ENCODE data around the gene MAB21L2. TPM values are rescaled to one million over a fixed set of nuclear protein-coding genes. Genes with fewer than 3 reads are reported as not detected.

MAB21L2 gene
- total and polyA plus RNA-seq, 2 experiments from 2014 or later: not detected

DNA sequence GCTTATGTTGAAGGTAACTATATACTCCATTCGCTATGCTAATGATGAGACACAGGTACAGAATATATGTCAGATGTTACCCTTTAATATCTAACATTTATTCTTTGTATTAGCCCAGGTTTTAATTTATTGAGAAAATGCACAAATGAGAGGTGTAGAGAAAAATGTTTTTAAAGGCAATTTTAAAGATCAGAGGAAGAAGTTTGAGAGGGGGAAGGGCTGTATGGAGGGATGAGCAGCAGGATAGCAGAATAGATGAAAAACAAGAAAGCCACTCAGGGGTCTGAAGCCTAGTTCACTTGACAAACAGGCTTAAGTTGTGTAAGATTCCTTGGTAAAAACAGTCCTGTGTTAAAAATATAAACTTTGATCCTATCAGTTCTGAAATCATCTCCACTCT is 3.7 kb downstream of the MAB21L2 start:
- no peak overlapping the region for H3K4me3 ChIP-seq
- no peaks in the 10 kb centered on the region for H4K20me1 ChIP-seq (ENCODE audit: insufficient read depth)
- H3K27me3 ChIP-seq (replicated peaks; ENCODE audit: insufficient read depth): no peaks in the 10 kb centered on the region
- H3K27ac ChIP-seq: no peak overlapping the region
- no peaks in the 10 kb centered on the region for H3K79me2 ChIP-seq (ENCODE audit: insufficient read depth)
- no peak for TF ChIP-seq EZH2phosphoT487 (IDR thresholded peaks at IDR 0.05; ENCODE audit: insufficient read depth, low read depth)
- TF ChIP-seq EZH2 (IDR thresholded peaks at IDR 0.05; ENCODE audit: insufficient read depth, poor library complexity, severe bottlenecking): no peak
- no peak overlapping the region for H3K9ac ChIP-seq
- no peak overlapping the region for H2AFZ ChIP-seq
- in situ Hi-C loops (cut with MboI): loop anchor here (25.0 kb wide), 1 partner anchor 598 kb away; no protein-coding TSS in a partner anchor
- H3K4me2 ChIP-seq (ENCODE audit: unreplicated experiment): no peak overlapping the region
- H3K4me1 ChIP-seq (ENCODE audit: insufficient read depth): no peaks in the 10 kb centered on the region
- H3F3A ChIP-seq (ENCODE audit: insufficient read depth): no peaks in the 10 kb centered on the region
- WGBS, 2 experiments (ENCODE audit: low coverage in 1 of 2, low lambda C conversion rate in 2 of 2, missing lambda C conversion rate in 2 of 2): 96 to 100% methylated on average over 1 of the region's 1 CpG
- H3K9me3 ChIP-seq (ENCODE audit: low read depth): no peaks in the 10 kb centered on the region
- no peak for DNase-seq
- H3K9me2 ChIP-seq (ENCODE audit: insufficient read depth): no peaks in the 10 kb centered on the region
- no peaks in the 10 kb centered on the region for H3K36me3 ChIP-seq (ENCODE audit: low read depth)

DNA sequence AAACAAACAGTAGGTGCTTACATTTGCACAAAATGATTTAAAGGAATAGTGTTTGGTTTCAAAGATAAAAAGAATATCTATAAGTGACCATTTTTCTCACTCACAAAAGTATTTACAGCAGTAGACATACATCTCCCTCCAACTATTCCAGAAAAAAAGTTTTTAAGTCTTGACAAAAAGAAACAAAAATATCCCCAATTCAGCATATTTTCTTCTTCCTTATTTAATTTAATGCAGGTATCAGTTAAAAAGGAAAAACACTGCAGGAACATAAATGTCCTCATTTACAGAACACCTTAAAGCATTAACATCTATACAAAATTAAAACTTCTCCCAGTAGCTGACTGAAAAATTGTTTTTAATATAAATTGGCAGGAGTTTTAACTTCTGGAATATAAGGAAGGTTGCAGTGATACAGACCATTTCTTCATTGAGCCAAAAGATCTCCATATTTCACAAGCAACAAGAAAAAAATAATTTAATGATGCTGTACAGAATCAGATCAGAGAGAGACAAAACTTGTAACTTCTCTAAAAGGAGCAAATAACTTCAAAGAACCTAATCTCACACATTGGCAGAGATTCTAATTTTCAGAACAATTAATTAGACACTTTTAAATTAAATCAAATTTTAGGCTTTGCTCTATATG is 4.3 kb downstream of the MAB21L2 start:
- Histone ChIP-seq H3K27ac (no peak overlapping the region), H2AFZ (no peak overlapping the region), H3F3A (ENCODE audit: insufficient read depth) (no peaks in the 10 kb centered on the region), H3K4me1 (ENCODE audit: insufficient read depth) (no peaks in the 10 kb centered on the region), H3K9ac (no peak overlapping the region), H3K9me3 (ENCODE audit: low read depth) (no peaks in the 10 kb centered on the region), H3K79me2 (ENCODE audit: insufficient read depth) (no peaks in the 10 kb centered on the region), H3K4me3 (no peak overlapping the region), H4K20me1 (ENCODE audit: insufficient read depth) (no peaks in the 10 kb centered on the region), H3K36me3 (ENCODE audit: low read depth) (no peaks in the 10 kb centered on the region), H3K9me2 (ENCODE audit: insufficient read depth) (no peaks in the 10 kb centered on the region), H3K27me3 (replicated peaks; ENCODE audit: insufficient read depth) (no peaks in the 10 kb centered on the region), H3K4me2 (ENCODE audit: unreplicated experiment) (no peak overlapping the region)
- in situ Hi-C loops (cut with MboI): loop anchor here (25.0 kb wide), 1 partner anchor 599 kb away; no protein-coding TSS in a partner anchor
- TF ChIP-seq EZH2 (IDR thresholded peaks at IDR 0.05; ENCODE audit: insufficient read depth, poor library complexity, severe bottlenecking): no peak
- DNase-seq: no peak

GRCh38 chr4:150588316-150588715 is 6.4 kb downstream of the MAB21L2 start:
- Histone ChIP-seq H3K79me2 (ENCODE audit: insufficient read depth) (no peaks in the 10 kb centered on the region), H3F3A (ENCODE audit: insufficient read depth) (no peaks in the 10 kb centered on the region), H3K9me3 (ENCODE audit: low read depth) (no peaks in the 10 kb centered on the region), H3K4me1 (ENCODE audit: insufficient read depth) (no peaks in the 10 kb centered on the region), H2AFZ (no peak overlapping the region), H4K20me1 (ENCODE audit: insufficient read depth) (no peaks in the 10 kb centered on the region), H3K4me2 (ENCODE audit: unreplicated experiment) (no peak overlapping the region), H3K27me3 (replicated peaks; ENCODE audit: insufficient read depth) (no peaks in the 10 kb centered on the region), H3K9ac (no peak overlapping the region), H3K4me3 (no peak overlapping the region), H3K27ac (no peak overlapping the region), H3K36me3 (ENCODE audit: low read depth) (no peaks in the 10 kb centered on the region), H3K9me2 (ENCODE audit: insufficient read depth) (no peaks in the 10 kb centered on the region)
- no peak for DNase-seq
- WGBS, 2 experiments (ENCODE audit: low coverage in 1 of 2, low lambda C conversion rate in 2 of 2, missing lambda C conversion rate in 2 of 2): 100% methylated on average over 1 of the region's 1 CpG
- TF ChIP-seq EZH2 (IDR thresholded peaks at IDR 0.05; ENCODE audit: insufficient read depth, poor library complexity, severe bottlenecking) (no peak), EZH2phosphoT487 (IDR thresholded peaks at IDR 0.05; ENCODE audit: insufficient read depth, low read depth) (no peak)
- in situ Hi-C loops (cut with MboI): loop anchor here (25.0 kb wide), 1 partner anchor 601 kb away; no protein-coding TSS in a partner anchor

DNA sequence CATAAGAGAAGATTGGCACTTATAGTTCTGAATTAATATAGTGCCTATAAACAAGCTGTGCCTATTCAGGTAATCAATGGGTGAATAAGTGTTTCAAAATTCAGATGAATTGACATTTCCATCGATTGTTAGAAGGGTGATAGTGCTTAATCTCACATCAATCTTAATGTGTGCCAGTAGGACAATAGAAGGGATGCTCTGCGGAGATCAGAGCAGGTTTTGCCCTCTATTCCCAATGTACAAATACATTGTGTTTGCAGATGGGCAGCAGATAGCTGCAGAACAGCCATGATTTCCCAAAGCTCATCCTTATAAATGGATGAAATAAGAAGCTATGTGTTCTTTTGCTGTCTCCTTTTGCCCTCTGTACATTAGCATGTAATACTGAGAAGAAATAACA is 7.2 kb downstream of the MAB21L2 start:
- no peak overlapping the region for H3K4me2 ChIP-seq (ENCODE audit: unreplicated experiment)

More for the DNA sequence above, 7.2 kb downstream of the MAB21L2 start:
- no peaks in the 10 kb centered on the region for H4K20me1 ChIP-seq (ENCODE audit: insufficient read depth)
- H2AFZ ChIP-seq: no peak overlapping the region
- H3K4me3 ChIP-seq: no peak overlapping the region
- H3K27me3 ChIP-seq (replicated peaks; ENCODE audit: insufficient read depth): no peaks in the 10 kb centered on the region
- no peaks in the 10 kb centered on the region for H3K36me3 ChIP-seq (ENCODE audit: low read depth)
- H3K9me3 ChIP-seq (ENCODE audit: low read depth): no peaks in the 10 kb centered on the region
- no peak for DNase-seq
- in situ Hi-C loops (cut with MboI): loop anchor here (25.0 kb wide), 1 partner anchor 602 kb away; no protein-coding TSS in a partner anchor
- no peak overlapping the region for H3K27ac ChIP-seq
- H3K4me1 ChIP-seq (ENCODE audit: insufficient read depth): no peaks in the 10 kb centered on the region
- no peaks in the 10 kb centered on the region for H3F3A ChIP-seq (ENCODE audit: insufficient read depth)
- H3K9me2 ChIP-seq (ENCODE audit: insufficient read depth): no peaks in the 10 kb centered on the region
- no peaks in the 10 kb centered on the region for H3K79me2 ChIP-seq (ENCODE audit: insufficient read depth)
- TF ChIP-seq EZH2phosphoT487 (IDR thresholded peaks at IDR 0.05; ENCODE audit: insufficient read depth, low read depth) (no peak), EZH2 (IDR thresholded peaks at IDR 0.05; ENCODE audit: insufficient read depth, poor library complexity, severe bottlenecking) (no peak)
- 91 to 98% methylated on average over 2 of the region's 2 CpGs for WGBS, 2 experiments (ENCODE audit: low coverage in 1 of 2, low lambda C conversion rate in 2 of 2, missing lambda C conversion rate in 2 of 2)
- H3K9ac ChIP-seq: no peak overlapping the region

Measured in GM23248 (cell line).